NCI-H526 (cell line): ENCODE data around the gene FUBP3.
A peak's percentile ranks its signal among the peaks of the same experiment; 100 is the strongest.
"Not testable (repeated sequence)": the region's sequence is repeated elsewhere in the genome, so short reads cannot be mapped to it uniquely, and the experiment has no call there.

Experiments used
- DNase-seq, 2 experiments: peaks; one replicate each; lab custom pipeline; 2025; lab: John Stamatoyannopoulos, UW

The FUBP3 gene

DNA sequence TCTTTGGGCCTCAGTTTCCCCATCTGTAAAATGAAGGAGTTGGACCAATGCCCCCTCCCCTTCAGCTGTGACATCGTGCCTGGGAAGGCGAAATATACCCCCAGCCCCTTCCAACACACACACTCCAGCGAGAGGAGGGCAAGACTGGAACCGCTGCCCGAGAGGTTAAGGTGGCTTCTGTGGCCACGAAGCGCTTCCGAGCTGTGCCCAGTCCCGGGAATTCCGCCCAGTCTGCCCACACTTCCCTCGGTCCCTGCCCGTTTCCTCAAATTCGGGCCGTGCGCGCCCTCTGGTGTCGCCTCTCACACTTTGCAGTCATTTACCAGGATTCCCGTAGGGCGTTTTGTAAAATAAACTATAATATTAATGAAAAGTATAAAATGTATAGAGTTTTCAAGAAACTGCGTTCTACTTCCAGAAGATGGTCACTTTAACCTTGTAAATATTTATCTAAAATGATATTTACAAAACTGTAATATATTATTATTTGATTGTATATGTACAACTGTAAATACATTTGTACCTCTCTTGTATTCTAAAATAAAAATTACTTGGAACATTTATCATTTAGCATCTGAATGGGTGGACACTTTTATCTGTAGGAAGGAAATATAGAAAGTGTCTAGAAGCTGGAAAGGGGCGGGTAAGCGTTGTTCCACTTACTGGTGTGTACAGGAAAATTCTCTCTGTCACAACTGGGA is 103.2 kb downstream of the FUBP3 start:
- DNase-seq, result peak in 1 of 2 experiments; percentile 83

DNA sequence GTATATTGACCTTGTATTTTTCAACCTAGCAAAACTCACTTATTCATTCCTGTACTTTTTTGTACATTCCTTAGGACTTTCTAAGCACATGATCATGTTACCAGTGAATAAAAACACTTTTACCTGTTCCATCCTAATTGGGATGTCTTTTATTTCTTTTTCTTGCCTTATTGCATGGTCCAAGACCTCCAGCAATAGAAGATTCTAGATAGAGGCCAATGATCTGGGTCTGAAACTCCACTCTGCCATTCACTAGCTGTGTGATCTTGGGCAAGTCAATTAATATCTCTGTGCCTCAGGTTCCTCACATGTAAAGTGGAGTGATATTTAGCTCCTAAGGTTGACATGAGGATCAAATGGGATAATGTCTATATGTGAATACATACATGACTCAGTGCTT is 105.7 kb downstream of the FUBP3 start:
- DNase-seq, result no peak

DNA sequence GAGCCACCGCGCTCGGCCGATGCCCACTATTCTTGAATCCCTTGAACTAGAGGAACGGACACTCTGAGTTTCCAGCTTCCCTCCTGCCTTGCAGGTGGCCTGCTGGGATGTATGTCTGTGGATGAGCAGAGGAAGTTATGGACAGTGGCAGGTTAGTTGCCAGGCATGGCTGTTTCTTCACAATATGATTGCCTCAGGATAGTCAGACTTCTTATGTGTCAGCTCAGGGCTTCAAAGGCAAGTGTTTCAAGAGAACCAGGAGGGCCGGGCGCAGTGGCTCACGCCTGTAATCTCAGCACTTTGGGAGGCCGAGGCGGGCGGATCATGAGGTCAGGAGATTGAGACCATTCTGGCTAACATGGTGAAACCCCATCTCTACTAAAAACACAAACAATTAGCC is 106.6 kb downstream of the FUBP3 start:
- not testable (repeated sequence) for DNase-seq

DNA sequence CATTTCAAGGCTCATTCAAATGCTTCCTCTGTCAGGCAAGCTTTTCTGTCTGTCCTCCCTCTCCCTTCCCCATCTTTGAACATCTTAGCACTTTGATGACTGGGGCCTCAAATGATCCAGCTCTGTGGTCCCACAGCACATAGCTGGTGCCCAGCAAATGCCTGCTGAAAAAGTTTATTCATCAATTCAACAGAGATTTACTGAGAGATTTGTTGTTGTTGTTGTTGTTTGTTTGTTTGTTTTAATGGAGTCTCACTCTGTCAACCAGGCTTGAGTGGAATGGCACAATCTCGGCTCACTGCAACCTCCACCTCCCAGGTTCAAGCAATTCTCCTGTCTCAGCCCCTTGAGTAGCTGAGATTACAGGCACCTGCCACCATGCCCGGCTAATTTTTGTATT is 108.2 kb downstream of the FUBP3 start:
- no peak for DNase-seq
